A549 treated with AZD9567 at 1 μM for 4 hours (cell line): ENCODE measurements around the gene LY6G6D. TPM values are rescaled to one million over a fixed set of nuclear protein-coding genes. Genes with fewer than 3 reads are reported as not detected.

ENCODE experiments used
- total RNA-seq: library from RNA; stranded (reverse); fragments of 200-300 nt; extraction: Qiagen RNA extraction; gene quantifications from 5 replicates; pipeline ENCODE4 v1.2.3, GENCODE V29; 2022; ENCODE audit not compliant: insufficient read depth

LY6G6D gene
- total RNA-seq, 1 experiment from 2014 or later = not detected

Other genes with a start within 250 kb of the LY6G6D start
- gene MICB, start 217.2 kb upstream of the LY6G6D start, total RNA-seq = 6.3 to 10.0 TPM (median 7.2 TPM) in 5 replicates
- not detected in 5 replicates for gene MCCD1, start 186.4 kb upstream of the LY6G6D start, total RNA-seq
- 335 to 403 TPM (median 384 TPM) in 5 replicates for gene DDX39B, start 173.3 kb upstream of the LY6G6D start, total RNA-seq
- gene ATP6V1G2, start 168.7 kb upstream of the LY6G6D start, total RNA-seq = 0.43 to 0.72 TPM (median 0.55 TPM) in 4 of 5 replicates, not detected in the other
- gene NFKBIL1, start 167.7 kb upstream of the LY6G6D start, total RNA-seq = 10.5 to 15.8 TPM (median 11.3 TPM) in 5 replicates
- gene LTA, start 143.1 kb upstream of the LY6G6D start, total RNA-seq = 0.07 to 0.21 TPM (median 0.08 TPM) in 3 of 5 replicates, not detected in the others
- gene TNF, start 139.8 kb upstream of the LY6G6D start, total RNA-seq = 0.09 to 0.10 TPM (median 0.10 TPM) in 3 of 5 replicates, not detected in the others
- gene LTB, start 132.9 kb upstream of the LY6G6D start, total RNA-seq = 0.28 to 0.37 TPM (median 0.33 TPM) in 4 of 5 replicates, not detected in the other
- 0.36 to 0.58 TPM (median 0.39 TPM) in 3 of 5 replicates, not detected in the others for gene LST1, start 129.1 kb upstream of the LY6G6D start, total RNA-seq
- not detected in 5 replicates for gene NCR3, start 122.3 kb upstream of the LY6G6D start, total RNA-seq
- not detected in 5 replicates for gene AIF1, start 100.1 kb upstream of the LY6G6D start, total RNA-seq
- gene PRRC2A, start 94.6 kb upstream of the LY6G6D start, total RNA-seq = 51.3 to 92.7 TPM (median 87.1 TPM) in 5 replicates
- 106 to 149 TPM (median 137 TPM) in 5 replicates for gene BAG6, start 62.7 kb upstream of the LY6G6D start, total RNA-seq
- 3.0 to 6.4 TPM (median 3.4 TPM) in 5 replicates for gene APOM, start 59.5 kb upstream of the LY6G6D start, total RNA-seq
- gene C6orf47, start 54.6 kb upstream of the LY6G6D start, total RNA-seq = 11.3 to 12.5 TPM (median 11.8 TPM) in 5 replicates
- 8.7 to 11.6 TPM (median 10.2 TPM) in 5 replicates for gene GPANK1, start 50.4 kb upstream of the LY6G6D start, total RNA-seq
- gene CSNK2B, start 49.3 kb upstream of the LY6G6D start, total RNA-seq = 167 to 183 TPM (median 175 TPM) in 5 replicates
- 4.5 to 5.2 TPM (median 5.0 TPM) in 4 of 5 replicates, not detected in the other for gene LY6G5B, start 45.4 kb upstream of the LY6G6D start, total RNA-seq
- 0.87 to 3.8 TPM (median 1.6 TPM) in 5 replicates for gene LY6G5C, start 34.3 kb upstream of the LY6G6D start, total RNA-seq
- gene ABHD16A, start 12.0 kb upstream of the LY6G6D start, total RNA-seq = 13.9 to 20.0 TPM (median 18.3 TPM) in 5 replicates
- not detected in 5 replicates for gene LY6G6F, start 8.5 kb upstream of the LY6G6D start, total RNA-seq
- 0.09 to 0.12 TPM (median 0.10 TPM) in 3 of 5 replicates, not detected in the others for gene LY6G6C, start 6.4 kb downstream of the LY6G6D start, total RNA-seq
- gene MPIG6B, start 8.0 kb downstream of the LY6G6D start, total RNA-seq = 0.07 TPM in 1 of 5 replicates, not detected in the others
- gene DDAH2, start 14.0 kb downstream of the LY6G6D start, total RNA-seq = 18.1 to 32.1 TPM (median 29.3 TPM) in 5 replicates
- 451 to 493 TPM (median 458 TPM) in 5 replicates for gene CLIC1, start 21.2 kb downstream of the LY6G6D start, total RNA-seq
- 5.2 to 15.2 TPM (median 14.0 TPM) in 5 replicates for gene MSH5, start 24.7 kb downstream of the LY6G6D start, total RNA-seq
- 3.0 to 4.6 TPM (median 3.9 TPM) in 4 of 5 replicates, not detected in the other for gene SAPCD1, start 47.3 kb downstream of the LY6G6D start, total RNA-seq
- 1.6 to 4.5 TPM (median 1.8 TPM) in 5 replicates for gene VWA7, start 62.0 kb downstream of the LY6G6D start, total RNA-seq
- 46.5 to 58.0 TPM (median 53.6 TPM) in 5 replicates for gene VARS1, start 80.4 kb downstream of the LY6G6D start, total RNA-seq
- gene LSM2, start 91.6 kb downstream of the LY6G6D start, total RNA-seq = 42.7 to 60.2 TPM (median 57.9 TPM) in 5 replicates
- 0.97 to 1.8 TPM (median 1.1 TPM) in 5 replicates for gene HSPA1L, start 99.9 kb downstream of the LY6G6D start, total RNA-seq
- 189 to 295 TPM (median 214 TPM) in 5 replicates for gene HSPA1A, start 100.2 kb downstream of the LY6G6D start, total RNA-seq
- 154 to 227 TPM (median 167 TPM) in 5 replicates for gene HSPA1B, start 112.4 kb downstream of the LY6G6D start, total RNA-seq
- 27.6 to 34.9 TPM (median 30.4 TPM) in 5 replicates for gene NEU1, start 147.5 kb downstream of the LY6G6D start, total RNA-seq
- 0.05 TPM in 1 of 5 replicates, not detected in the others for gene SLC44A4, start 163.6 kb downstream of the LY6G6D start, total RNA-seq
- gene EHMT2, start 182.3 kb downstream of the LY6G6D start, total RNA-seq = 25.4 to 29.9 TPM (median 28.1 TPM) in 5 replicates
- gene ZBTB12, start 186.7 kb downstream of the LY6G6D start, total RNA-seq = 2.9 to 3.6 TPM (median 3.3 TPM) in 5 replicates
- 0.16 to 0.44 TPM (median 0.20 TPM) in 4 of 5 replicates, not detected in the other for gene C2, start 212.4 kb downstream of the LY6G6D start, total RNA-seq
- 1.3 to 2.6 TPM (median 2.4 TPM) in 5 replicates for gene CFB, start 230.7 kb downstream of the LY6G6D start, total RNA-seq
- gene NELFE, start 243.6 kb downstream of the LY6G6D start, total RNA-seq = 75.8 to 81.6 TPM (median 76.7 TPM) in 5 replicates
- 25.9 to 29.7 TPM (median 26.7 TPM) in 5 replicates for gene SKIC2, start 243.8 kb downstream of the LY6G6D start, total RNA-seq